SK-N-SH (cell line): ENCODE results near the gene BTG2. TPM values are rescaled to one million over a fixed set of nuclear protein-coding genes. Genes with fewer than 3 reads are reported as not detected.

Experiments used
- CTCF ChIA-PET: fragments of 300-600, 350-600 bp; formaldehyde crosslinking; extraction: SDS; loops from one replicate; lab custom pipeline; 2021; lab: Yijun Ruan, JAX
- POLR2A ChIA-PET: fragments of 350-600 bp; sonication (Branson Sonifier 250); formaldehyde crosslinking; extraction: SDS; loops from one replicate; lab custom pipeline; 2020; ENCODE audit warnings: antibody characterized with exemption, inconsistent platforms; lab: Yijun Ruan, JAX
- DNase-seq: peaks from one replicate; pipeline ENCODE4 v3.0.0; 2012
- H2AFZ ChIP-seq: fragments of 200-600 bp; sonication (generic); 2 replicates; pipeline ENCODE4 v1.8.1; 2016; ENCODE audit warnings: antibody characterized with exemption, mild to moderate bottlenecking, low read depth
- H3F3A ChIP-seq: fragments of 200-600 bp; sonication (generic); replicated peaks from 2 replicates; pipeline ENCODE3; 2016; ENCODE audit warnings: antibody characterized with exemption, mild to moderate bottlenecking; ENCODE audit not compliant: insufficient read depth
- H3K27ac ChIP-seq, 2 experiments: fragments of 200-500 bp in 1 of 2; fragments of 200-600 bp in 1 of 2; sonication (Bioruptor generic) in 1 of 2; sonication (generic), shearing (Covaris generic) in 1 of 2; 2 replicates each; pipeline versions ENCODE4 v1.5.1 to v1.6.1; 2014 to 2016; ENCODE audit warnings: low read depth in 2 of 2, inconsistent platforms in 1 of 2, low read length in 1 of 2, mild to moderate bottlenecking in 1 of 2, mixed read lengths in 1 of 2
- H3K27me3 ChIP-seq: fragments of 200-600 bp; sonication (generic), shearing (Covaris generic); 2 replicates; pipeline ENCODE4 v1.6.1; 2016; ENCODE audit warnings: mixed run types; ENCODE audit not compliant: insufficient read depth
- H3K36me3 ChIP-seq, 2 experiments: fragments of 200-500 bp in 1 of 2; fragments of 200-600 bp in 1 of 2; sonication (Bioruptor generic) in 1 of 2; sonication (generic) in 1 of 2; replicated peaks in 1 of 2; 2 replicates each; pipeline versions ENCODE3 to v1.5.1; 2014 to 2016; ENCODE audit warnings: low read length in 1 of 2, mild to moderate bottlenecking in 1 of 2; ENCODE audit not compliant: insufficient read depth in 2 of 2, control insufficient read depth in 1 of 2
- H3K4me1 ChIP-seq, 2 experiments: fragments of 200-500 bp in 1 of 2; fragments of 200-600 bp in 1 of 2; sonication (Bioruptor generic) in 1 of 2; sonication (generic), shearing (Covaris generic) in 1 of 2; 2 replicates each; pipeline versions ENCODE4 v1.5.1 to v1.6.1; 2014 to 2016; ENCODE audit warnings: low read depth in 1 of 2, low read length in 1 of 2, mixed run types in 1 of 2; ENCODE audit not compliant: insufficient read depth in 2 of 2, control insufficient read depth in 1 of 2
- H3K4me2 ChIP-seq: fragments of 200-600 bp; sonication (generic), shearing (Covaris generic); 2 replicates; pipeline ENCODE4 v1.6.1; 2017; ENCODE audit warnings: mixed run types
- H3K4me3 ChIP-seq, 2 experiments: fragments of 200-500 bp in 1 of 2; fragments of 200-600 bp in 1 of 2; sonication (Bioruptor generic) in 1 of 2; sonication (generic), shearing (Covaris generic) in 1 of 2; 2 replicates each; pipeline versions ENCODE4 v1.5.1 to v1.8.1; 2014 to 2016; ENCODE audit warnings: low read depth in 2 of 2, inconsistent platforms in 1 of 2, low read length in 1 of 2, mild to moderate bottlenecking in 1 of 2, mixed read lengths in 1 of 2, moderate library complexity in 1 of 2
- H3K79me2 ChIP-seq: fragments of 200-600 bp; sonication (generic); 2 replicates; pipeline ENCODE4 v1.8.1; 2017; ENCODE audit warnings: mild to moderate bottlenecking; ENCODE audit not compliant: insufficient read depth
- H3K9ac ChIP-seq: fragments of 200-600 bp; sonication (generic); 2 replicates; pipeline ENCODE4 v1.6.1; 2017; ENCODE audit warnings: mixed run types
- H3K9me2 ChIP-seq: fragments of 200-600 bp; sonication (generic); 2 replicates; pipeline ENCODE4 v1.6.1; 2017; ENCODE audit warnings: mixed run types
- H3K9me3 ChIP-seq: fragments of 200-600 bp; sonication (generic); 2 replicates; pipeline ENCODE4 v1.6.1; 2017; ENCODE audit warnings: mixed run types, mild to moderate bottlenecking, moderate library complexity
- H4K20me1 ChIP-seq: fragments of 200-600 bp; sonication (generic); 2 replicates; pipeline ENCODE4 v1.6.1; 2017; ENCODE audit warnings: mild to moderate bottlenecking, mixed run types; ENCODE audit not compliant: insufficient read depth
- FOXM1 ChIP-seq: IDR thresholded peaks from 2 replicates; pipeline ENCODE4 v1.4.0; 2012; ENCODE audit warnings: low read depth, mild to moderate bottlenecking
- GABPA ChIP-seq: IDR thresholded peaks from 2 replicates; pipeline ENCODE4 v1.4.0; 2012; ENCODE audit warnings: low read depth, mild to moderate bottlenecking
- IRF3 ChIP-seq: fragments of 150-350 bp; IDR thresholded peaks from 2 replicates; pipeline ENCODE4 v1.6.1; 2016; ENCODE audit warnings: mild to moderate bottlenecking, low read depth, low read length
- JUND ChIP-seq: IDR thresholded peaks from 2 replicates; pipeline ENCODE4 v1.4.0; 2012
- MAX ChIP-seq: IDR thresholded peaks from 2 replicates; pipeline ENCODE4 v1.4.0; 2012; ENCODE audit warnings: low read depth
- MXI1 ChIP-seq: IDR thresholded peaks from 2 replicates; pipeline ENCODE4 v1.6.1; 2012; ENCODE audit warnings: mild to moderate bottlenecking, low read depth, low read length, improper control_type of control experiment
- REST ChIP-seq: IDR thresholded peaks from 2 replicates; pipeline ENCODE4 v1.6.1; 2012; ENCODE audit warnings: mild to moderate bottlenecking, low read depth, low read length, moderate library complexity
- SIN3A ChIP-seq: IDR thresholded peaks from 2 replicates; pipeline ENCODE4 v1.6.1; 2012; ENCODE audit warnings: low read depth, mild to moderate bottlenecking, low read length, moderate library complexity, borderline replicate concordance
- TAF1 ChIP-seq: IDR thresholded peaks from 2 replicates; pipeline ENCODE4 v1.6.1; 2012; ENCODE audit warnings: low read depth, mild to moderate bottlenecking, low read length, moderate library complexity, borderline replicate concordance
- TCF12 ChIP-seq: IDR thresholded peaks from 2 replicates; pipeline ENCODE4 v1.4.0; 2012
- ZBTB33 ChIP-seq: IDR thresholded peaks from 2 replicates; pipeline ENCODE4 v1.4.0; 2012; ENCODE audit warnings: low read depth, borderline replicate concordance
- WGBS: methylation state at CpG from one replicate; pipeline ENCODE4 v1.1.6; 2017; ENCODE audit warnings: low lambda C conversion rate; 5-methylcytosine and 5-hydroxymethylcytosine counted together
- polyA plus RNA-seq, 3 experiments: library from polyadenylated mRNA; depleted of rRNA; stranded (reverse); fragments of >200 nt; gene quantifications; 2 replicates each; pipeline ENCODE4 v1.2.3, GENCODE V29; 2012
- TF ChIP-seq, protein P1 (sequence below): fragments of 150-350 bp; IDR thresholded peaks from 2 replicates; pipeline ENCODE4 v1.6.1; 2017; ENCODE audit warnings: antibody characterized with exemption, low read length, low read depth, borderline replicate concordance

BTG2 gene
- polyA plus RNA-seq, 1 of the 3 experiments (the other 2 are of a cell fraction), result 26.2 TPM

- Histone ChIP-seq H3K9me2 (no peaks in the 10 kb centered on the region), H3K4me3 (no peak overlapping the region), H3K9me3 (no peaks in the 10 kb centered on the region), H3K27ac (no peak overlapping the region), H3K36me3 (no peaks in the 10 kb centered on the region), H4K20me1 (no peaks in the 10 kb centered on the region), H3K4me1 (peaks cover 0 to 32% of the 10 kb centered on the region in 2 experiments; a peak in 1 of 4 replicates), H3K27me3 (peaks cover 10% of the 10 kb centered on the region), H3K4me2 (no peak overlapping the region), H3F3A (no peaks in the 10 kb centered on the region), H3K79me2 (no peaks in the 10 kb centered on the region), H3K9ac (no peak overlapping the region), H2AFZ (no peak overlapping the region)
- POLR2A ChIA-PET, result no interaction called here
- CTCF ChIA-PET, result interaction anchor here (1.0 to 31.2 kb wide), 3 partner anchors 17 to 54 kb away, joined by 6 to 817 read pairs (median 108); partner anchors contain the start of gene FMOD
- DNase-seq, result no peak
- no peak for TF ChIP-seq FOXM1
- no peak for TF ChIP-seq SIN3A
- no peak for TF ChIP-seq IRF3
- TF ChIP-seq GABPA, result no peak
- no peak for TF ChIP-seq REST
- no peak for TF ChIP-seq TCF12
- TF ChIP-seq MAX, result no peak
- TF ChIP-seq MXI1, result no peak
- TF ChIP-seq JUND, result no peak
- TF ChIP-seq, protein P1, sequence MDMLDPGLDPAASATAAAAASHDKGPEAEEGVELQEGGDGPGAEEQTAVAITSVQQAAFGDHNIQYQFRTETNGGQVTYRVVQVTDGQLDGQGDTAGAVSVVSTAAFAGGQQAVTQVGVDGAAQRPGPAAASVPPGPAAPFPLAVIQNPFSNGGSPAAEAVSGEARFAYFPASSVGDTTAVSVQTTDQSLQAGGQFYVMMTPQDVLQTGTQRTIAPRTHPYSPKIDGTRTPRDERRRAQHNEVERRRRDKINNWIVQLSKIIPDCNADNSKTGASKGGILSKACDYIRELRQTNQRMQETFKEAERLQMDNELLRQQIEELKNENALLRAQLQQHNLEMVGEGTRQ, result no peak
- no peak for TF ChIP-seq TAF1
- no peak for TF ChIP-seq ZBTB33
- 70% methylated on average over 7 of the region's 7 CpGs for WGBS
Measured at GRCh38 chr1:203288400-203288799, 16.9 kb upstream of the BTG2 start.
